Panc1 (cell line): ENCODE measurements around the gene TADA2B. TPM values are rescaled to one million over a fixed set of nuclear protein-coding genes. Genes with fewer than 3 reads are reported as not detected.

Experiments used
- ATAC-seq: fragments of 200-7000 bp; cut with Tn5 transposase; 2 replicates; pipeline ENCODE4 v1.9.1; 2020; ENCODE audit warnings: mild to moderate bottlenecking, moderate library complexity
- BruUV-seq: library from RNA; stranded (reverse); fragments of 400-500 nt; replicated peaks from 2 replicates; lab custom pipeline; 2021; lab: Mats Ljungman, UMichigan
- CTCF ChIA-PET: fragments of 300-600 bp; sonication (Branson Sonifier 250); formaldehyde crosslinking; loops from one replicate; lab custom pipeline; 2022; ENCODE audit warnings: antibody characterized with exemption; lab: Charles Lee
- POLR2A ChIA-PET: fragments of 300-600 bp; sonication (Branson Sonifier 250); formaldehyde crosslinking; loops from one replicate; lab custom pipeline; 2022; ENCODE audit warnings: antibody characterized with exemption; lab: Charles Lee
- DNase-seq: peaks from one replicate; pipeline ENCODE4 v3.0.0-alpha.2; 2010; ENCODE audit warnings: low read depth, low spot score
- H3K27ac ChIP-seq: 2 replicates; pipeline ENCODE4 v1.5.1; 2011; ENCODE audit warnings: mild to moderate bottlenecking, low read length, inconsistent platforms
- H3K27me3 ChIP-seq: fragments of 200-500 bp; sonication (Bioruptor generic); 2 replicates; pipeline ENCODE4 v1.6.0; 2014; ENCODE audit warnings: low read length, inconsistent platforms; ENCODE audit not compliant: control insufficient read depth, insufficient read depth
- H3K36me3 ChIP-seq: fragments of 200-500 bp; sonication (Bioruptor generic); 2 replicates; pipeline ENCODE4 v1.5.1; 2014; ENCODE audit warnings: inconsistent platforms, mild to moderate bottlenecking, low read length, moderate library complexity; ENCODE audit not compliant: control insufficient read depth, insufficient read depth
- H3K4me1 ChIP-seq: 2 replicates; pipeline ENCODE4 v1.5.1; 2011; ENCODE audit warnings: inconsistent platforms, mild to moderate bottlenecking, low read length, moderate library complexity; ENCODE audit not compliant: control insufficient read depth, insufficient read depth
- H3K4me3 ChIP-seq, 2 experiments: 2 replicates each; pipeline ENCODE4 v1.5.1; 2011 to 2012; ENCODE audit warnings: low read depth in 2 of 2, low read length in 2 of 2, mild to moderate bottlenecking in 2 of 2, inconsistent platforms in 1 of 2, moderate library complexity in 1 of 2
- H3K9me3 ChIP-seq: fragments of 200-500 bp; sonication (Bioruptor generic); 2 replicates; pipeline ENCODE4 v1.5.1; 2014; ENCODE audit warnings: low read depth, mild to moderate bottlenecking, inconsistent platforms, low read length, moderate library complexity; ENCODE audit not compliant: control insufficient read depth, insufficient read depth
- CTCF ChIP-seq: fragments of 450-650 bp; IDR thresholded peaks from 2 replicates; pipeline ENCODE4 v1.5.1; 2017; ENCODE audit warnings: mild to moderate bottlenecking
- POLR2AphosphoS5 ChIP-seq: IDR thresholded peaks from 2 replicates; pipeline ENCODE4 v1.6.1; 2012; ENCODE audit warnings: mild to moderate bottlenecking, low read depth, low read length, moderate library complexity
- SIN3A ChIP-seq: IDR thresholded peaks from 2 replicates; pipeline ENCODE4 v1.6.1; 2012; ENCODE audit warnings: low read depth, mild to moderate bottlenecking, low read length, moderate library complexity, borderline replicate concordance; ENCODE audit not compliant: insufficient read depth
- TCF7L2 ChIP-seq: IDR thresholded peaks from 2 replicates; pipeline ENCODE4 v1.6.1; 2011; ENCODE audit warnings: mild to moderate bottlenecking, low read depth, low read length, inconsistent platforms
- in situ Hi-C: cut with HindIII; loops from 2 replicates; pipeline ENCODE4 v1.10.0; 2016; ENCODE audit warnings: low sequenced_read_pairs, low pct_unique_long_range_greater_than_20kb
- intact Hi-C: fragments of 100-400 bp; cut with micrococcal nuclease; formaldehyde crosslinking; loops from one replicate; pipeline ENCODE4 v1.10.0; 2022; ENCODE audit not compliant: unreplicated experiment
- total RNA-seq: library from RNA; stranded (reverse); gene quantifications from one replicate; pipeline ENCODE4 v1.2.1, GENCODE V29; 2021; ENCODE audit not compliant: unreplicated experiment
- TF ChIP-seq, protein P1 (sequence below), 2 experiments: IDR thresholded peaks; 2 replicates each; pipeline ENCODE4 v1.6.1; 2011 to 2012; ENCODE audit warnings: low read depth in 2 of 2, control low read depth in 1 of 2, low read length in 1 of 2, mild to moderate bottlenecking in 1 of 2, moderate library complexity in 1 of 2; ENCODE audit not compliant: insufficient read depth in 1 of 2

The TADA2B gene
- total RNA-seq, 1 experiment from 2014 or later, result 17.6 TPM

DNA sequence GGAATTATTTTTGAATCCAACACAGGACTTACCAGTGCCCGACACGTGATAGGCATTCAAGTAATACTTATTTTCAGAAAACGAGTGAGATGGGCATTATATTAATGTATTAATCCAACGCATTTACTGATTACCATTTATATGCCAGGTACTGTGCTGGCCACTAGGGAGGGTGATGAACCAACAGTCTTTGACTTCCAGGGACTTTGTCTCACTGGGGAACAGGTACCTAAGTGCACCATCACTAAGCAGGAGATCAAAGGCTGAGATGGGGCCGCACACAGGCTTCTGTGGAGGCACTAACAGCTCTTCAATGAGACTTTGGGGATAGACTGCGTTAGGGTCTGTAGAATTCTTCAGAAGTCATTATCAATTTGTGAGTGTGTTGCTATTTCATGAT lies 5.7 kb upstream of the TADA2B start:
- DNase-seq, result no peak
- Histone ChIP-seq H3K4me1 (peaks cover 47% of the 10 kb centered on the region), H3K4me3 (no peak overlapping the region), H3K9me3 (no peaks in the 10 kb centered on the region), H3K27me3 (no peaks in the 10 kb centered on the region), H3K27ac (no peak overlapping the region), H3K36me3 (no peaks in the 10 kb centered on the region)
- ChIA-PET POLR2A (no interaction called here), CTCF (no interaction called here)
- TF ChIP-seq CTCF (peak; percentile 37; the same call in 1 of the 2 replicates), SIN3A (no peak)
- in situ Hi-C loops (no loop called here), intact Hi-C loops (no loop called here)
- no peak for ATAC-seq
- BruUV-seq, result no TSS peak

- Histone ChIP-seq H3K36me3 (no peaks in the 10 kb centered on the region), H3K9me3 (no peaks in the 10 kb centered on the region), H3K27ac (no peak overlapping the region), H3K27me3 (no peaks in the 10 kb centered on the region), H3K4me3 (no peak overlapping the region), H3K4me1 (peaks cover 28% of the 10 kb centered on the region)
- ATAC-seq, result no peak
- DNase-seq, result no peak
- ChIA-PET CTCF (no interaction called here), POLR2A (interaction anchor here (0.6 kb wide), 1 partner anchor 27 kb away, joined by 15 read pairs; no protein-coding TSS in a partner anchor)
- in situ Hi-C loops (no loop called here), intact Hi-C loops (no loop called here)
- TF ChIP-seq SIN3A (no peak), POLR2AphosphoS5 (no peak), TCF7L2 (no peak), CTCF (no peak)
- TF ChIP-seq, protein P1, sequence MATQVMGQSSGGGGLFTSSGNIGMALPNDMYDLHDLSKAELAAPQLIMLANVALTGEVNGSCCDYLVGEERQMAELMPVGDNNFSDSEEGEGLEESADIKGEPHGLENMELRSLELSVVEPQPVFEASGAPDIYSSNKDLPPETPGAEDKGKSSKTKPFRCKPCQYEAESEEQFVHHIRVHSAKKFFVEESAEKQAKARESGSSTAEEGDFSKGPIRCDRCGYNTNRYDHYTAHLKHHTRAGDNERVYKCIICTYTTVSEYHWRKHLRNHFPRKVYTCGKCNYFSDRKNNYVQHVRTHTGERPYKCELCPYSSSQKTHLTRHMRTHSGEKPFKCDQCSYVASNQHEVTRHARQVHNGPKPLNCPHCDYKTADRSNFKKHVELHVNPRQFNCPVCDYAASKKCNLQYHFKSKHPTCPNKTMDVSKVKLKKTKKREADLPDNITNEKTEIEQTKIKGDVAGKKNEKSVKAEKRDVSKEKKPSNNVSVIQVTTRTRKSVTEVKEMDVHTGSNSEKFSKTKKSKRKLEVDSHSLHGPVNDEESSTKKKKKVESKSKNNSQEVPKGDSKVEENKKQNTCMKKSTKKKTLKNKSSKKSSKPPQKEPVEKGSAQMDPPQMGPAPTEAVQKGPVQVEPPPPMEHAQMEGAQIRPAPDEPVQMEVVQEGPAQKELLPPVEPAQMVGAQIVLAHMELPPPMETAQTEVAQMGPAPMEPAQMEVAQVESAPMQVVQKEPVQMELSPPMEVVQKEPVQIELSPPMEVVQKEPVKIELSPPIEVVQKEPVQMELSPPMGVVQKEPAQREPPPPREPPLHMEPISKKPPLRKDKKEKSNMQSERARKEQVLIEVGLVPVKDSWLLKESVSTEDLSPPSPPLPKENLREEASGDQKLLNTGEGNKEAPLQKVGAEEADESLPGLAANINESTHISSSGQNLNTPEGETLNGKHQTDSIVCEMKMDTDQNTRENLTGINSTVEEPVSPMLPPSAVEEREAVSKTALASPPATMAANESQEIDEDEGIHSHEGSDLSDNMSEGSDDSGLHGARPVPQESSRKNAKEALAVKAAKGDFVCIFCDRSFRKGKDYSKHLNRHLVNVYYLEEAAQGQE (IDR thresholded peaks at IDR 0.05; ENCODE audit: insufficient read depth in 1 of 2, low read depth in 2 of 2, low read length in 1 of 2), result no peak
- no TSS peak for BruUV-seq
Measured at GRCh38 chr4:7040765-7041164, 2.4 kb upstream of the TADA2B start.
